ENCODE measurements around the gene ITIH3.

The ITIH3 gene

DNA sequence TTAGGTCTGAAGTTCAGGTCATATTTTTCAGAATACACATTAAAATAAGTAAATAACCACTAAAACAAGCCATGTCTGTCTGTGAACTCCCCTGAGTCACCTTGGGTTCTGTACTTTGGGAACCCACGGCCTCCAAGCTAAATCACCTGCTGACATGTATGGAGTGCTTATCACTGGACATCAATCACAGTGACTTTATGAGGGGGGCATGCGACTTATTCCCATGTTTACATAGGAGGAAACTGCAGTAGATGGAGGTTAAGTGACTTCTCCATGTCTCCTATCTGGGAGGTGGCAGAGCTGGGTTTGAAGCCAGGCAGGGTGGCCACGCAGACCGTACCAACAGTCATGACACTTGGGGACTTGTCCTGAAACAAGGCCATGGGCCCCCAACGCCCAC, 27.8 kb downstream of the ITIH3 start:
- TF ChIP-seq SIN3A (IDR thresholded peaks at IDR 0.05; ENCODE audit: borderline replicate concordance, insufficient read depth, low read length) (no peak), TAF1 (IDR thresholded peaks at IDR 0.05; ENCODE audit: borderline replicate concordance, insufficient read depth, low read length) (no peak), FOXP2 (optimal IDR thresholded peaks at IDR 0.05; ENCODE audit: borderline replicate concordance, extremely low read depth, extremely low read length, insufficient read depth) (no peak)
- TF ChIP-seq, protein P1, sequence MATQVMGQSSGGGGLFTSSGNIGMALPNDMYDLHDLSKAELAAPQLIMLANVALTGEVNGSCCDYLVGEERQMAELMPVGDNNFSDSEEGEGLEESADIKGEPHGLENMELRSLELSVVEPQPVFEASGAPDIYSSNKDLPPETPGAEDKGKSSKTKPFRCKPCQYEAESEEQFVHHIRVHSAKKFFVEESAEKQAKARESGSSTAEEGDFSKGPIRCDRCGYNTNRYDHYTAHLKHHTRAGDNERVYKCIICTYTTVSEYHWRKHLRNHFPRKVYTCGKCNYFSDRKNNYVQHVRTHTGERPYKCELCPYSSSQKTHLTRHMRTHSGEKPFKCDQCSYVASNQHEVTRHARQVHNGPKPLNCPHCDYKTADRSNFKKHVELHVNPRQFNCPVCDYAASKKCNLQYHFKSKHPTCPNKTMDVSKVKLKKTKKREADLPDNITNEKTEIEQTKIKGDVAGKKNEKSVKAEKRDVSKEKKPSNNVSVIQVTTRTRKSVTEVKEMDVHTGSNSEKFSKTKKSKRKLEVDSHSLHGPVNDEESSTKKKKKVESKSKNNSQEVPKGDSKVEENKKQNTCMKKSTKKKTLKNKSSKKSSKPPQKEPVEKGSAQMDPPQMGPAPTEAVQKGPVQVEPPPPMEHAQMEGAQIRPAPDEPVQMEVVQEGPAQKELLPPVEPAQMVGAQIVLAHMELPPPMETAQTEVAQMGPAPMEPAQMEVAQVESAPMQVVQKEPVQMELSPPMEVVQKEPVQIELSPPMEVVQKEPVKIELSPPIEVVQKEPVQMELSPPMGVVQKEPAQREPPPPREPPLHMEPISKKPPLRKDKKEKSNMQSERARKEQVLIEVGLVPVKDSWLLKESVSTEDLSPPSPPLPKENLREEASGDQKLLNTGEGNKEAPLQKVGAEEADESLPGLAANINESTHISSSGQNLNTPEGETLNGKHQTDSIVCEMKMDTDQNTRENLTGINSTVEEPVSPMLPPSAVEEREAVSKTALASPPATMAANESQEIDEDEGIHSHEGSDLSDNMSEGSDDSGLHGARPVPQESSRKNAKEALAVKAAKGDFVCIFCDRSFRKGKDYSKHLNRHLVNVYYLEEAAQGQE (IDR thresholded peaks at IDR 0.05; ENCODE audit: insufficient read depth in 1 of 2, low read depth in 2 of 2, low read length in 2 of 2), result no peak

DNA sequence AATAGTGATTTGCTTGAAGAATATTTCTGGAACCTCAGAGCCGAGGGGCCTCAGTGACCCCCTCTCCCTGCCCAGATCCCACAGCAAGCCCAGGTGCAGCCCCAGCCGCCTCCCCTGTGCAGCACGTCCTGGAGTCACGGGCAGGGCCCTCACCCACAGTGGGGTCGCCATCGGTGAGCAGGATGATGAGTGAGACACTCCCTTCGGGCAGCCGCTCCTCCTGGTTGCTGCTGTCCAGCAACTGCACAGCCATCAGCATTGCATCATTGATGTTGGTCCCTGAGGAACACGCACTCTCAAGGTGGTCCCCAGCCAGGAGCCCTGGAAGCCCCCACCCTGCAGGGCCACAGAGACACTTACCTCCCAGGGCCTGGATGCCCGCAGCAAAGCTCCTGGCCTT, 29.4 kb downstream of the ITIH3 start:
- TF ChIP-seq POLR2AphosphoS5 (IDR thresholded peaks at IDR 0.05; ENCODE audit: low read depth, low read length) (no peak), TAF1 (IDR thresholded peaks at IDR 0.05; ENCODE audit: borderline replicate concordance, insufficient read depth, low read length) (no peak), FOXP2 (optimal IDR thresholded peaks at IDR 0.05; ENCODE audit: borderline replicate concordance, extremely low read depth, extremely low read length, insufficient read depth) (no peak), SIN3A (IDR thresholded peaks at IDR 0.05; ENCODE audit: borderline replicate concordance, insufficient read depth, low read length) (no peak)
- TF ChIP-seq, protein P1 (IDR thresholded peaks at IDR 0.05; ENCODE audit: insufficient read depth in 1 of 2, low read depth in 2 of 2, low read length in 2 of 2), result no peak

DNA sequence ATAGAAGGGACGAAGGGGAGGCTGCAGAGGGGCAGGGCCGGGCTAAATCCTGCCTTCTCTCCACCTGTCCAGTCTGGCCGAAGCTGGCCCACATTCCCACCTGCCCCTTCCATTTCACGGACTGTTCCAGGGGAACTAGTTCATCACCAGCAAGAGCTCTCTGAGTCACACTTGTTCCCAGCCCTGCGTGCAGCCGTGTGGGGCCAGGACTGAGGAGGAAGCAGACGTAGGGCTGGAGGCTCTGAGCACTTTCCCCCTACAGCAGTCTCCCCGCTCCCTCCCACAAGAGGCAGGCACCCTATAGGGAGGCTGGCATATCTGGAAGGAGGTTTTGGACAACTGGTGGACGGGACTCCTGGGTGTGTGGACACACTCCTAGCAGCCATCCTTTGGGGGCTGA, 32.8 kb downstream of the ITIH3 start:
- TF ChIP-seq SIN3A (IDR thresholded peaks at IDR 0.05; ENCODE audit: borderline replicate concordance, insufficient read depth, low read length) (no peak), FOXP2 (optimal IDR thresholded peaks at IDR 0.05; ENCODE audit: borderline replicate concordance, extremely low read depth, extremely low read length, insufficient read depth) (no peak), POLR2AphosphoS5 (IDR thresholded peaks at IDR 0.05; ENCODE audit: low read depth, low read length) (no peak), TAF1 (IDR thresholded peaks at IDR 0.05; ENCODE audit: borderline replicate concordance, insufficient read depth, low read length) (no peak)
- TF ChIP-seq, protein P1 (IDR thresholded peaks at IDR 0.05; ENCODE audit: insufficient read depth in 1 of 2, low read depth in 2 of 2, low read length in 2 of 2), result no peak

DNA sequence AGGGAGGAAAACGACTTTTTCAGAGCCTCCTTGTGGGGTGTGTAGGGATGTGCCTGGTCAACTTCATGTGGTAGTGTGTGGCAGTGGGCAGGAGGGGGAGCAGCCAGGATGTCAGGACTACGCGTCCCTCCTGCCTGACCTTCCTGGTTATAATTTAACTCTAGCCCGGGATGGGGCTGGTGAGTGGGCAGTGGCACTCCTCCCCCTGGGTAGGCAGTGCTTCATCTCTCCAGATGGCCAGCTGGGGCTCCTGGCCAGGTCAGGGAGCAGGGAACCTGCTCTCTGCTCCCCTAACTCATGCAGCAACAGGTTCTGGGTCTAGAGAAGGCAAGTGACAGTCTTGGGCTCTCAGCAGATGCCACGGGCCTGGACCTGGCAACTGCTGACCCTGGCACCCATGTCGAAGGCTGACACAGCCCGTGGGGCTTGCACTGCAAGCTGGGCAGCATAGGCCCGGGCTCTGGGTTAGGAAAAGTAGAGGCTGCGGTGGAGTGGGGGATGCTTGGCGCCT, 33.3 kb downstream of the ITIH3 start:
- TF ChIP-seq, protein P1 (IDR thresholded peaks at IDR 0.05; ENCODE audit: insufficient read depth in 1 of 2, low read depth in 2 of 2, low read length in 2 of 2), result no peak
- TF ChIP-seq FOXP2 (optimal IDR thresholded peaks at IDR 0.05; ENCODE audit: borderline replicate concordance, extremely low read depth, extremely low read length, insufficient read depth) (no peak), POLR2AphosphoS5 (IDR thresholded peaks at IDR 0.05; ENCODE audit: low read depth, low read length) (no peak), TAF1 (IDR thresholded peaks at IDR 0.05; ENCODE audit: borderline replicate concordance, insufficient read depth, low read length) (no peak), SIN3A (IDR thresholded peaks at IDR 0.05; ENCODE audit: borderline replicate concordance, insufficient read depth, low read length) (no peak)

DNA sequence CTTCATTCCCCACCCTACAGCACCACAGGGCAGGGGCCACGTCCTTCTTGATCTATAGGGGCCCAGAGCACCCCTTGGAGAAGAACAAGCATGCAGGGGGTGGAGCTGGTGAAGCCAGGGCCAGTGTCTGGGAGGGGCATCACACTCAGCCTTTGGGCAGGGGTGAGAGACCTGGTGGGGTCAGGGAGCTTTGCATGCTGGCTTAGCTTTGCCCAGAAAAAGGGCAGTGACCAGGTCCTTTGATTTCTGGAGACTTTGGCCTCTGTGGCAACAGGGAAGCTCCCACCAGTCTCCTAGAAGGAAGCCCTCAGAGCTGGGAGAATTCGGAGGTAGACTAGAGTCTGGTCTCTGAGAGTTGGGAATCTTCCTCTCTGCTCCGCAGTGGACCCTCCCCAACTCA, 34.9 kb downstream of the ITIH3 start:
- TF ChIP-seq POLR2AphosphoS5 (IDR thresholded peaks at IDR 0.05; ENCODE audit: low read depth, low read length), result no peak
- TF ChIP-seq FOXP2 (optimal IDR thresholded peaks at IDR 0.05; ENCODE audit: borderline replicate concordance, extremely low read depth, extremely low read length, insufficient read depth), result no peak
- no peak for TF ChIP-seq TAF1 (IDR thresholded peaks at IDR 0.05; ENCODE audit: borderline replicate concordance, insufficient read depth, low read length)
- no peak for TF ChIP-seq SIN3A (IDR thresholded peaks at IDR 0.05; ENCODE audit: borderline replicate concordance, insufficient read depth, low read length)
- TF ChIP-seq, protein P1 (IDR thresholded peaks at IDR 0.05; ENCODE audit: insufficient read depth in 1 of 2, low read depth in 2 of 2, low read length in 2 of 2), result no peak
